GM18870 (cell line): ENCODE measurements around the gene VSTM4.

Source experiments
- ATAC-seq: cut with Tn5 transposase; IDR thresholded peaks from one replicate; pipeline ENCODE4 v1.9.1; 2021; ENCODE audit warnings: moderate library complexity; ENCODE audit not compliant: unreplicated experiment

VSTM4 gene

GRCh38 chr10:48981310-48981907 is 133.9 kb downstream of the VSTM4 start:
- ATAC-seq, result no peak

DNA sequence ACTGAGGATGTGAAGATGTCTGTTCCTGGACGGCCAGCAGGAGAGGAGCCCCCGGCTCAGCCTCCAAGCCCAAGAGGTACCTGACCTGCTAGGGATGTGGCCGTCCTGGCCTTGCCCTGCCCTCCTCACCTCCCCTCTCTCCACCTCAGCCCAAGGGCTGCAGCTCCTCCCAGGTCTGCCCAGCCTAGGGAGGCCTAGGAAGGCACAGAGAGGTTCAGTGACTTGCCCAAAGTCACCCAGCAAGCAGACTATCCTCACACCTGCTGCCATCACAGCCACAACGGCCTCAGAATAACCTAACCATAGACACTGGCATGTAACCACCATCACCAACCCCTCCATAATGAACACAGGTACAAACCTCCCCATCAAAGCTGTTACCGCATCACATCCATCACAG is 137.0 kb downstream of the VSTM4 start:
- no peak for ATAC-seq

- ATAC-seq, result no peak
Measured at GRCh38 chr10:48976196-48976595, 139.1 kb downstream of the VSTM4 start.

- no peak for ATAC-seq
Measured at GRCh38 chr10:48974510-48975156, 140.7 kb downstream of the VSTM4 start.

DNA sequence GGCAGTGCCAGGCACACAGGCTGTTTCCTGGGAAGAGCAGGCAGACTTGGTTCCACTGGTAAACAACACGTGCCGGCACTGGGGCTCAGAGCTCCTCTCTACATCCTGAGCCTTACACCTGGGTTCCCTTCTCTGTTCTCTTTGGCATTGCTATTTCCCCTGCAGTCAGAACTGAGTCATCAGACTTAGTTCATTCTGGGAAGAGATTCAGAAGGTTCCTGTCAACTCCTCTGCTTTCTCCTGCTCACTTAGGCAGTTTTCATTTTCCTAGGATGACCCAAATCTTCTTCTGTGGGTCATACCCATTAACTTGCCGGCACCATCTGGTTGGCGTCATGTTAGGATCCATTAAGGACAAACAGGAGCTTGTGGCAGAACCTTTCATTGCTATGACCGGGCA is 142.3 kb downstream of the VSTM4 start:
- no peak for ATAC-seq

DNA sequence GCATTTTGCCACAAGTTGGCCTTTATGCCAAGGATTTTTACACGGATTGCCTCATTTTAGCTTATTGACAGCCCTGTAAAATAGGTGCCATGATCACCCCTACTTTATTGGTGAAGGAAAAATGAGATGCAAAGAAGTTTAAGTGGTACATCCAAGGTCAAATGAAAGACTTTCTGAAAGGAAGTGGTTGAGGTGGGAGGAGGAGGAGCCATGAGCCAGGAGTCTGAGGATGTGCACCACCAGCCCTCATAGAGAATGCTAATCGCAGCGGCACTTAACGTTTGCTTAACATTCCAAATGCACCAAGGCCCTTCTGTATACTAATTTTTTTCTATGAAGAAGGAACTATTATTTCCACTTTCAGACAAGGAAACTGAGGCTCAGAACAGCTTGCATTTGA is 144.7 kb downstream of the VSTM4 start:
- no peak for ATAC-seq

DNA sequence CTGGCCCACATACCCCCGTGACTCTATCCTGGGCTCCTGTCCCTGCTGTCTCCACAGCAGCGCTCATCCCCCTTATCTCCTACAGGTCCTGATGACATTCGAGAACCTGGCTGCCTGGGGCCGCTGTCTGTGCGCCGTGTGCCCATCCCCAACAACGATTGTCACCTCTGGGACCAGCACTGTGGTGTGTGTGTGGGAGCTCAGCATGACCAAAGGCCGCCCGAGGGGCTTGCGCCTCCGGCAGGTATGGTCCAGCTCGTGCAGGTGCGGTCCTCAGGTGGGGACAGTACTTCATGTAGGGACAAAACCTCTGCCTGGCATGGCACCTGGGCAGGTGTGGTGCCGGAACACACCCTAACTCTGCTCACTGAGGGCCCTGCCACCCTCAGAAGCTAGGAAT is 145.3 kb downstream of the VSTM4 start:
- ATAC-seq, result no peak

DNA sequence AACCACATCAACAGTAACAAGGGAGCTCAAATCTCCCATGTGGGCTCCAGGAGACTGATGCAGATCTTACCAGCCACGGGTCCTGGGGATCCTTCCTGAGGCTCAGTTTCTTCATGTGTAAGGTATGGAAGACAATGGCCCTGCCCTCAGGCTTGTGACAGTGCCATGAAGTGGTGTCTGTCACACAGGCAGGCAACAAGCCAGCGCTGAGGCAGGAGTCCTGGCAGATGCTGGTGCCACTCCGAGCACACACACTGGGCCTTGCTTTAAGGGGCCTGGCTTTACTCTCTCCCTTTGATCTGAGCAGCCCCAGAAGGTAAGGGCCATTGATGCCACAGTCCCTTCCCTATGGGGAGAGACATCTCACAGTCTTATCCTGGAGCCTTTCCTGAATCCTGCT is 147.3 kb downstream of the VSTM4 start:
- ATAC-seq, result no peak

- no peak for ATAC-seq
Measured at GRCh38 chr10:48965460-48965859, 149.9 kb downstream of the VSTM4 start.
